GM08714 (cell line): ENCODE data around the gene UTF1.

Experiments used
- H3K4me3 ChIP-seq: fragments of 200-500 bp; sonication (Bioruptor generic); 2 replicates; pipeline ENCODE4 v1.5.1; 2014; ENCODE audit warnings: mild to moderate bottlenecking, low read length, inconsistent platforms
- ZNF274 ChIP-seq: IDR thresholded peaks from 2 replicates; pipeline ENCODE4 v1.6.1; 2012; ENCODE audit warnings: mild to moderate bottlenecking, low read depth, low read length

Gene UTF1

GRCh38 chr10:133280391-133281059 is 50.5 kb downstream of the UTF1 start:
- no peak overlapping the region for H3K4me3 ChIP-seq
- no peak for TF ChIP-seq ZNF274

GRCh38 chr10:133281084-133281483 is 51.1 kb downstream of the UTF1 start:
- TF ChIP-seq ZNF274: no peak
- H3K4me3 ChIP-seq: no peak overlapping the region
